Heart right ventricle (tissue), 16 donors: Measurements from ENCODE around the gene UBTF. TPM values are rescaled to one million over a fixed set of nuclear protein-coding genes. Genes with fewer than 3 reads are reported as not detected.

Experiments
- ATAC-seq, 8 donors: fragments of 200-7000 bp; cut with Tn5 transposase; one replicate each; pipeline ENCODE4 v1.9.1; 2020; ENCODE audit warnings: mild to moderate bottlenecking in 8 of 8, moderate library complexity in 8 of 8, moderate number of reproducible peaks in 1 of 8
- DNase-seq, 2 donors: peaks; one replicate each; pipeline ENCODE4 v3.0.0-alpha.2; 2020
- H3K27ac ChIP-seq, 10 donors: fragments of 200-600 bp; sonication (generic) in 2 of 10; one replicate each; pipeline versions ENCODE4 v1.5.0 to v1.8.0; 2020 to 2022; ENCODE audit warnings: mild to moderate bottlenecking in 3 of 10
- H3K27me3 ChIP-seq, 7 donors: fragments of 200-600 bp; one replicate each; pipeline ENCODE4 v1.8.0; 2021 to 2022; ENCODE audit warnings: mild to moderate bottlenecking in 2 of 7
- H3K36me3 ChIP-seq, 9 donors: fragments of 200-600 bp; sonication (generic) in 1 of 9; one replicate each; pipeline versions ENCODE4 v1.5.0 to v1.8.0; 2020 to 2022; ENCODE audit warnings: mild to moderate bottlenecking in 2 of 9
- H3K4me1 ChIP-seq, 9 donors: fragments of 200-600 bp; sonication (generic) in 1 of 9; one replicate each; pipeline versions ENCODE4 v1.5.0 to v1.8.0; 2020 to 2022; ENCODE audit warnings: mild to moderate bottlenecking in 4 of 9
- H3K4me3 ChIP-seq, 10 donors: fragments of 200-600 bp; sonication (generic) in 2 of 10; one replicate each; pipeline versions ENCODE4 v1.5.0 to v1.8.0; 2020 to 2022; ENCODE audit warnings: mild to moderate bottlenecking in 7 of 10, moderate library complexity in 2 of 10
- H3K9me3 ChIP-seq, 11 donors: fragments of 200-600 bp in 10 of 11; sonication (generic) in 2 of 11; one replicate each; pipeline versions ENCODE4 v1.5.0 to v1.8.0; 2013 to 2022; ENCODE audit warnings: mild to moderate bottlenecking in 2 of 11, control low read depth in 1 of 11, moderate library complexity in 1 of 11
- WGBS, 2 donors: extraction: QIAGEN DNeasy Blood & Tissue Kit; methylation state at CpG; one replicate each; pipeline ENCODE4 v1.1.7; 2013; ENCODE audit warnings: inconsistent platforms in 1 of 2; 5-methylcytosine and 5-hydroxymethylcytosine counted together
- intact Hi-C, 10 donors: fragments of 100-400 bp; cut with DNase I; formaldehyde crosslinking; loops; one replicate each; pipeline versions ENCODE4 v1.11.1 to v1.14.2; 2022
- polyA plus RNA-seq, 2 donors: library from polyadenylated mRNA; stranded (reverse); fragments of 200-250 nt; gene quantifications; one replicate each; pipeline ENCODE4 v1.2.3, GENCODE V29; 2013
- total RNA-seq, 10 donors: library from RNA; stranded (reverse); fragmentation: NEBNext Ultra II Directional in 3 of 10; extraction: Animal tissue kit (Norgen Biotek cat#: 25700) in 3 of 10; gene quantifications; one replicate each; pipeline versions ENCODE4 v1.2.1 to v1.2.4, GENCODE V29; 2021 to 2023
- TF ChIP-seq, protein P1 (sequence below), 9 donors: fragments of 200-600 bp; sonication (generic) in 2 of 9; IDR thresholded peaks; one replicate each; pipeline versions ENCODE4 v1.5.0 to v1.8.0; 2021 to 2022; ENCODE audit warnings: antibody characterized with exemption in 9 of 9, mild to moderate bottlenecking in 5 of 9, moderate library complexity in 1 of 9
- donor health status: Arrhythmogenic right ventricular cardiomyopathy.
- donor health status: ischemic (EF 13 %, LVEDD 7.1; RV severe dilation, severe dysfunction).
- donor health status: healthy with polysubstance abuse.
- donor health status: DM: no; HTN: yes; CAD: no.
- donor health status: DM: no; HTN: no; CAD: no.
- donor health status: ischemic (EF 25% LVEDD 6.9; RV normal size, moderate dysfunction).
- donor health status: ischemic (EF 25% LVEDD 5.7; RV mildly dilated, moderate dysfunction).
- donor health status: healthy.
- donor health status: DM: yes; HTN: yes; CAD: no.
- donor health status: Ischemic cardiomyopathy.
- donor health status: ischemic (EF 35%, LVEDD 5.7; RV mildly dilated, moderate dysfunction).
- donor health status: nonischemic (EF 11% LVEDD 7.7; RV severe dilation, severe dysfunction).
- donor health status: DM: yes; HTN: yes; CAD: no.
- donor health status: PGD.
- donor health status: ischemic (EF 29% LVEDD 5.4; RV normal size, mild dysfunction).
- donor health status: nonischemic (EF 23%, LVEDD 6.1; RV moderate dilation, normal function).

Gene UBTF
- total and polyA plus RNA-seq, 12 donors, result 30.8 to 56.3 (median 40.9) TPM

DNA sequence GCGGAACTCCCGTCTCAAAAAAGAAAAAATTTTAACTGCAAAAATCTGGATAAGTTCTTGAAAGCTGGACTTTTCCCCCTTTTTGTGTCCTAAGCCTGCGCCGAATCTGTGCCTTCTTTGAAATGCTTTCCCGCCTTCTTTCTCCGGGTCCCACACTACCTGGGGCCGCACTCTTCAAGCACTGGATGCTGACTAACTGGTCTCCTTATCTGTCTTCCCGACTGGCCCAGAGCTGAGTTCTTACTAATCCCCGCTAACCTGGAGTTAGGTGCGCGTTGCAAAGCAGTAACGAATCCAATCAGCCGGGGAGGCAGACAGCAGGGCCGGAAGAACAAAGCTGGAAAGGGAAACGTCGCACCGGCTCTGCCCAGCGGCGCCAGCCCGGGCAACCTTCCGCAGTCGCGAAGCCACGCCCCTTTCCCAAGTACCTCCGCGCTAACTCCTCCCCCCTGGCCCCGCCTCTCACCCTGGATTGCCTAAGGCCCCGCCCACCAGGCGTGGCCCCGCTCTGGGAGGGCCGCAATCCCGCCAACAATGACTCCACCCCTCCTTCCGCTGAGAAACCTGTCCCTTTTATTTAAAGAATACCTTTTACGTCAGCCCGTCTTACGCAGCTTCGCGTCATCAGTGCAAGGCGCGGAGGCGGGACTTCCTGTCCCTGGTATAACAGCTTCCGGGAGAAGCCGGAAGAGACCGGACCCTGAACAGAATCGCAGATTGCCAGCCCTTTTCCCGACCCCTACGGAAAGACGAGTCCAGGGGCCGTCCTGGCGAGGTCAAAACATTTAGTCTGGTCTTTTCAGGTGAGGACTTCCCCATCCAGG is 33.0 kb downstream of the UBTF start, which contains the start of gene TMUB2:
TMUB2 (plus strand) TSS at position 666 of the 824 bp plus-strand sequence. CDS start 737 bp downstream, outside the sequence.
- Histone ChIP-seq H3K27ac (peak within 1 kb of the TSS; percentile 87 to 99 (median 96)), H3K9me3 (no peaks in the 10 kb centered on the region), H3K27me3 (no peaks in the 10 kb centered on the region), H3K4me3 (peak within 1 kb of the TSS; percentile 78 to 95 (median 88)), H3K4me1 (peaks cover 11 to 42% (median 27%) of the 10 kb centered on the region in 9 donors), H3K36me3 (peaks cover 0 to 56% (median 21%) of the 10 kb centered on the region in 9 donors)
- TF ChIP-seq, protein P1, sequence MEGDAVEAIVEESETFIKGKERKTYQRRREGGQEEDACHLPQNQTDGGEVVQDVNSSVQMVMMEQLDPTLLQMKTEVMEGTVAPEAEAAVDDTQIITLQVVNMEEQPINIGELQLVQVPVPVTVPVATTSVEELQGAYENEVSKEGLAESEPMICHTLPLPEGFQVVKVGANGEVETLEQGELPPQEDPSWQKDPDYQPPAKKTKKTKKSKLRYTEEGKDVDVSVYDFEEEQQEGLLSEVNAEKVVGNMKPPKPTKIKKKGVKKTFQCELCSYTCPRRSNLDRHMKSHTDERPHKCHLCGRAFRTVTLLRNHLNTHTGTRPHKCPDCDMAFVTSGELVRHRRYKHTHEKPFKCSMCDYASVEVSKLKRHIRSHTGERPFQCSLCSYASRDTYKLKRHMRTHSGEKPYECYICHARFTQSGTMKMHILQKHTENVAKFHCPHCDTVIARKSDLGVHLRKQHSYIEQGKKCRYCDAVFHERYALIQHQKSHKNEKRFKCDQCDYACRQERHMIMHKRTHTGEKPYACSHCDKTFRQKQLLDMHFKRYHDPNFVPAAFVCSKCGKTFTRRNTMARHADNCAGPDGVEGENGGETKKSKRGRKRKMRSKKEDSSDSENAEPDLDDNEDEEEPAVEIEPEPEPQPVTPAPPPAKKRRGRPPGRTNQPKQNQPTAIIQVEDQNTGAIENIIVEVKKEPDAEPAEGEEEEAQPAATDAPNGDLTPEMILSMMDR (IDR thresholded peaks at IDR 0.05), result no peak
- DNase-seq, result peak; percentile 99
- ATAC-seq, result peak; percentile 95 to 99 (median 97)
- intact Hi-C loops, result loop anchor here in 2 of 10 donors (1.0 to 2.0 kb wide), 2 partner anchors 13 to 32 kb away; partner anchors contain the start of genes ATXN7L3 (in 1 of the 2) and UBTF (in 1 of the 2)
- WGBS, 2 donors, result 0 to 1% methylated on average over 50 of the region's 50 CpGs

DNA sequence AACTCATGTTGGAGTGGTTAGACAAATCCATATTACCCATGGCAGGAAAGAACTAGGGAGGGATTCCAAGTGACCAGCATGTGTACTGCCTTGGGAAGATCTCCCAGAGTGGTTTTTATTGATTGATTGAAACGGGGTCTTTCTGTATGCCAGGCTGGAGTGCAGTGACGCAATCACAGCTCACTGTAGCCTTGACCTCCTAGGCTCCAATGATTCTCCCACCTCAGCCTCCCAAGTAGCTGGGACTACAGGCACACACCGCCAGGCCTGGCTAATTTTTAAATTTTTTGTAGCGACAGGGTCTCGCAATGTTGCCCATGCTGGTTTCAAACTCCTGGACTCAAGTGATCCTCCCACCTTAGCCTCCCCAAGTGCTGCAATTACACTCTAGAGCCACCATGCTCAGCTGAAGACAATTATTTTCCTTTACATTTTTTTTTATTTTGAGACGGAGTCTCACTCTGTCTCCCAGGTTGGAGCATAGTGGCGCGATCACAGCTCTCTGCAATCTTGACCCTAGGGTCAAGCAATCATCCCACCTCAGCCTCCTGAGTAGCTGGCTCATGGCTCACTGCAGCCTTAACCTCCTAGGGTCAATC is 35.2 kb downstream of the UBTF start:
- 87 to 92% methylated on average over 8 of the region's 8 CpGs for WGBS, 2 donors
- TF ChIP-seq, protein P1 (IDR thresholded peaks at IDR 0.05), result no peak
- Histone ChIP-seq H3K27ac (no peak overlapping the region), H3K4me1 (peaks cover 11 to 41% (median 27%) of the 10 kb centered on the region in 9 donors), H3K36me3 (peaks cover 0 to 36% (median 12%) of the 10 kb centered on the region in 9 donors), H3K4me3 (no peak overlapping the region), H3K27me3 (no peaks in the 10 kb centered on the region), H3K9me3 (no peaks in the 10 kb centered on the region)
- DNase-seq (no peak), ATAC-seq (no peak)
- intact Hi-C loops, result no loop called here

DNA sequence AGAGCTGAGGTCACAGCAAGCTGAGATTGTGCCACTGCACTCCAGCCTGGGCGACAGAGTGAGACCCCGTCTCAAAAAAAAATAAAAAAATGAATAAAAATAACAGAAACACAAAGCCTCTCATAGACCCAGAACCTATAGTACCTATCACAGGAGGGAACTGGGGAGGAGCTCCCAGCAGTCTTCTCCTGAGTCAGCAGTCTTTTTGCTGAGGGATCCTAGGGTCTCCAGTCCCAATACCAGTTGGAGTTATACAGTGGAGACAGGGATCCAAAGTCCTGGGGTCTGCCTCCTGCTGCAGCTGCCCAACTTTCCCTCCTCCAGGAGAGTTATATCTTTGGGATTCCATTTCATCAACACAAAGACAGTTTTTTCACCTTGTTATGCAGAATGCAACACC is 36.5 kb downstream of the UBTF start:
- Histone ChIP-seq H3K27me3 (no peaks in the 10 kb centered on the region), H3K4me3 (no peak overlapping the region), H3K4me1 (peaks cover 8 to 28% (median 20%) of the 10 kb centered on the region in 9 donors), H3K27ac (no peak overlapping the region), H3K9me3 (no peaks in the 10 kb centered on the region), H3K36me3 (peaks cover 0 to 41% (median 12%) of the 10 kb centered on the region in 9 donors)
- ATAC-seq, result no peak
- 89 to 93% methylated on average over 2 of the region's 2 CpGs for WGBS, 2 donors
- TF ChIP-seq, protein P1 (IDR thresholded peaks at IDR 0.05), result no peak
- DNase-seq, result no peak
- intact Hi-C loops, result no loop called here

DNA sequence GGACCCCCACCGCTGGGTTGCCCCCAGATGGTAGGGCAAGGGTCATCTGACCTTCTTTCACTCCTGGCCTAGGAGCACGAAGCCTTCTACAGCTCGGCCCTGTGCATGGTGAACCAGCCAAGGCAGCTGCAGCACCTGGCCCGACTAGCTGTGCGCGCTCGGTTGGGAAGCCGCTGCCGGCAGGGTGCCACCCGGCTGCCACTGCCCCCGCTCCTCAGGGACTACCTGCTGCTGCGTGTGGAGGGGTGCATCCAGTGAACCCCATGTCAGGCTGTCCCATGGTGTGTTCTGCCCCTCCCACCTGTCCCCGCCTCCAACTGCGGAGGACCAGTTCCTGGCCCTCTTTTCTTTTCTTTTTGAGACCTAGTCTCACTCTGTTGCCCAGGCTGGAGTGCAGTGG is 41.3 kb downstream of the UBTF start:
- H3K4me3 ChIP-seq, result no peak overlapping the region
- intact Hi-C loops, result no loop called here
- TF ChIP-seq, protein P1 (IDR thresholded peaks at IDR 0.05), result no peak
- peaks cover 0 to 68% (median 8%) of the 10 kb centered on the region in 9 donors for H3K36me3 ChIP-seq
- H3K4me1 ChIP-seq, result no peaks in the 10 kb centered on the region
- WGBS, 2 donors, result 92 to 94% methylated on average over 14 of the region's 14 CpGs
- no peaks in the 10 kb centered on the region for H3K27me3 ChIP-seq
- no peak overlapping the region for H3K27ac ChIP-seq
- no peaks in the 10 kb centered on the region for H3K9me3 ChIP-seq
- DNase-seq (no peak), ATAC-seq (peak in 3 of 8 donors; percentile 12 to 17 (median 15))
